Smooth muscle cell (in vitro differentiated cells): Measurements from ENCODE around the gene ARFGAP1. TPM values are rescaled to one million over a fixed set of nuclear protein-coding genes. Genes with fewer than 3 reads are reported as not detected.
A peak's percentile ranks its signal among the peaks of the same experiment; 100 is the strongest.

Source experiments
- DNase-seq: peaks from one replicate; lab custom pipeline; 2025; ENCODE audit not compliant: unreplicated experiment; lab: John Stamatoyannopoulos, UW
- H2AFZ ChIP-seq: fragments of 200-600 bp; sonication (generic); 2 replicates; pipeline ENCODE4 v1.6.0; 2016; ENCODE audit warnings: antibody characterized with exemption, low read depth, mild to moderate bottlenecking
- H3F3A ChIP-seq: fragments of 200-600 bp; sonication (generic); 2 replicates; pipeline ENCODE4 v1.6.0; 2017; ENCODE audit warnings: antibody characterized with exemption, low read depth
- H3K27ac ChIP-seq: fragments of 200-600 bp; sonication (generic); 2 replicates; pipeline ENCODE4 v1.5.1; 2016; ENCODE audit warnings: low read depth, mild to moderate bottlenecking
- H3K27me3 ChIP-seq: fragments of 200-600 bp; sonication (generic); 2 replicates; pipeline ENCODE4 v1.6.1; 2016; ENCODE audit warnings: low read depth, mild to moderate bottlenecking
- H3K36me3 ChIP-seq: fragments of 200-600 bp; sonication (generic); 2 replicates; pipeline ENCODE4 v1.5.1; 2016; ENCODE audit warnings: low read depth
- H3K4me1 ChIP-seq: fragments of 200-600 bp; sonication (generic); 2 replicates; pipeline ENCODE4 v1.5.1; 2016; ENCODE audit warnings: low read depth
- H3K4me2 ChIP-seq: fragments of 200-600 bp; sonication (generic); 2 replicates; pipeline ENCODE4 v1.6.0; 2016; ENCODE audit warnings: mild to moderate bottlenecking
- H3K4me3 ChIP-seq: fragments of 200-600 bp; sonication (generic); 2 replicates; pipeline ENCODE4 v1.5.1; 2016; ENCODE audit warnings: mild to moderate bottlenecking
- H3K79me2 ChIP-seq: fragments of 200-600 bp; sonication (generic); 2 replicates; pipeline ENCODE4 v1.6.0; 2016; ENCODE audit warnings: low read depth, mild to moderate bottlenecking
- H3K9ac ChIP-seq: fragments of 200-600 bp; sonication (generic); 2 replicates; pipeline ENCODE4 v1.6.0; 2016; ENCODE audit warnings: low read depth
- H3K9me3 ChIP-seq: fragments of 200-600 bp; sonication (generic); replicated peaks from 2 replicates; pipeline ENCODE4 v1.5.1; 2016; ENCODE audit warnings: low read depth
- H4K20me1 ChIP-seq: fragments of 200-600 bp; sonication (generic); 2 replicates; pipeline ENCODE4 v1.6.0; 2016; ENCODE audit warnings: low read depth
- WGBS: methylation state at CpG from one replicate; pipeline ENCODE4 v1.1.7; 2016; ENCODE audit warnings: low lambda C conversion rate; 5-methylcytosine and 5-hydroxymethylcytosine counted together
- polyA plus RNA-seq: library from polyadenylated mRNA; unstranded; fragments of >200 nt; fragmentation: Nextera tagmentation; extraction: Ambion mirVana; gene quantifications from 2 replicates; pipeline ENCODE4 v1.2.1, GENCODE V29; 2016
- total RNA-seq: library from RNA; depleted of rRNA; stranded (reverse); fragments of >200 nt; gene quantifications from 2 replicates; pipeline ENCODE4 v1.2.3, GENCODE V29; 2014
- TF ChIP-seq, protein P1 (sequence below): fragments of 200-600 bp; sonication (generic); IDR thresholded peaks from 2 replicates; pipeline ENCODE4 v1.5.1; 2017; ENCODE audit warnings: borderline replicate concordance, mild to moderate bottlenecking, antibody characterized with exemption; ENCODE audit not compliant: insufficient read depth, poor library complexity, severe bottlenecking

ARFGAP1 gene
- total and polyA plus RNA-seq, 2 experiments from 2014 or later: 101 to 169 TPM

DNA sequence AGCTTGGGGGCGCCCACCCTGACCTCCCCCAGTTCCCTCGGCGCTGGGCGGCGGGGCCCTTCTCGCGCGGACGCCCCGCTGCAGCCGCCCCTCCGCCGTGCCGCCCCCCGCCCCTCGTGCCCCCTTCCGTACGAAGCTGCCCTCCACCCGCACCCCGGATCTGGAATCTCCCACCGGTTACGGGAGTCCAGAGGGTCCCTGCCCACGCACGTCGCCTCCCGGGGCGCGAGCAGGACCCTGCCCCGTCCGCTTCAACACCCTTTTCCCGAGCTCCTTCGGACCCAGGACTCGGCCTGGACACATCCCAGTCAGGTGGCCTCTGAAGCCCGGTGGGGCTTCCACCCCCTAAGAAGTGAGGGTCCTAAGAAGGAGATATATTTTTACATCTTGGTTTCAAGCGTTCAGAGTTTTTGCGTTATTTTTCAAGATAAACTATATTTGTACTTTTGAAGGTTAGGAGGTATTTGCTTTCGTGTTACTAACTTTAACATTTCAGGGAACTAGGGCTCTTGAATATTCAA is 506 bp downstream of the ARFGAP1 start:
- TF ChIP-seq, protein P1, sequence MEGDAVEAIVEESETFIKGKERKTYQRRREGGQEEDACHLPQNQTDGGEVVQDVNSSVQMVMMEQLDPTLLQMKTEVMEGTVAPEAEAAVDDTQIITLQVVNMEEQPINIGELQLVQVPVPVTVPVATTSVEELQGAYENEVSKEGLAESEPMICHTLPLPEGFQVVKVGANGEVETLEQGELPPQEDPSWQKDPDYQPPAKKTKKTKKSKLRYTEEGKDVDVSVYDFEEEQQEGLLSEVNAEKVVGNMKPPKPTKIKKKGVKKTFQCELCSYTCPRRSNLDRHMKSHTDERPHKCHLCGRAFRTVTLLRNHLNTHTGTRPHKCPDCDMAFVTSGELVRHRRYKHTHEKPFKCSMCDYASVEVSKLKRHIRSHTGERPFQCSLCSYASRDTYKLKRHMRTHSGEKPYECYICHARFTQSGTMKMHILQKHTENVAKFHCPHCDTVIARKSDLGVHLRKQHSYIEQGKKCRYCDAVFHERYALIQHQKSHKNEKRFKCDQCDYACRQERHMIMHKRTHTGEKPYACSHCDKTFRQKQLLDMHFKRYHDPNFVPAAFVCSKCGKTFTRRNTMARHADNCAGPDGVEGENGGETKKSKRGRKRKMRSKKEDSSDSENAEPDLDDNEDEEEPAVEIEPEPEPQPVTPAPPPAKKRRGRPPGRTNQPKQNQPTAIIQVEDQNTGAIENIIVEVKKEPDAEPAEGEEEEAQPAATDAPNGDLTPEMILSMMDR: no peak
- no peak overlapping the region for H2AFZ ChIP-seq
- no peaks in the 10 kb centered on the region for H3K9me3 ChIP-seq
- H3K27me3 ChIP-seq: no peaks in the 10 kb centered on the region
- no peak for DNase-seq
- peak overlapping the region; percentile 97 for H3K4me3 ChIP-seq
- peaks cover 50% of the 10 kb centered on the region for H4K20me1 ChIP-seq
- H3K36me3 ChIP-seq: no peaks in the 10 kb centered on the region
- peaks cover 67% of the 10 kb centered on the region for H3K79me2 ChIP-seq
- WGBS: under 1% methylated on average over 19 of the region's 37 CpGs
- peaks cover 19% of the 10 kb centered on the region for H3K4me1 ChIP-seq
- H3K9ac ChIP-seq: peak overlapping the region; percentile 99
- peak overlapping the region; percentile 99 for H3K4me2 ChIP-seq
- peak overlapping the region; percentile 95 for H3K27ac ChIP-seq
- peaks cover 5% of the 10 kb centered on the region for H3F3A ChIP-seq

DNA sequence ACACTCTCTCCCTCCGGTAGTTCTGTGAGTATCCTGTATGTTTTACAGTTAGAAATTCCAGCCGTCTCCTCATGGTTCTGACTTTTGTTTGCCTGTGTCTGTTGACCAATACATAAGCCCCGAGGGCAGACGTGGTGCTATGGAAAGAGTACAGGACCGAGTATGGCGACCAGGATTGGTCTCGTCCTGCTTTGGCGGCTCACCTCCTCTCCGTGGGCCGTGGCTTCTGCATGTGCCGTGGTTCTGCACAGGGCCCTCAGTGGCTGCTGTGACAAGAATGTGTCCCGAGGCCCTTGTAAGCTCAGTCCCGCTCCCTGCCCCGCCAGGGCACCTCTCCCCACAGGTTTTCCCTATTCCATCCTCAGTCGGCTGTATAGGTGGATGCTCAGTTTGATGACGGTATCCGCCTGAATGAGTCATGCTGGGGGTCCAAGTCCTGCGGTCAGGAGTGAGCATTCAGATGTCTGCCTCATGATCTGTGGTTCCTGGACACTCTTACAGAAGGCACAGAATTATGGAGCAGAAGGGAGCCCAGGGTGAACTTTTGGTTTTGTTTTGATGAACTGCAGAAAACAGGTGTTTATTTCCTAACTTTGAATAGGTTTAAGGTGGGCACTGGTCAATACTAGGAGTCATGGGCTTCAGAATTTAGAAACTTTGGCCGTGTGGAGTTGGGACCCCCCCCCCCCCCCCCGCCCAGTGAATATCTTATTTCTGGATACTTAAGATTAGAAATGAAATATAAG is 1.2 kb downstream of the ARFGAP1 start:
- peaks cover 70% of the 10 kb centered on the region for H3K79me2 ChIP-seq
- DNase-seq: no peak
- H3K9ac ChIP-seq: peak overlapping the region; percentile 99
- peaks cover 19% of the 10 kb centered on the region for H3K4me1 ChIP-seq
- H3K4me2 ChIP-seq: peak overlapping the region; percentile 99
- H3K27me3 ChIP-seq: no peaks in the 10 kb centered on the region
- H2AFZ ChIP-seq: no peak overlapping the region
- peaks cover 57% of the 10 kb centered on the region for H4K20me1 ChIP-seq
- peak overlapping the region; percentile 97 for H3K4me3 ChIP-seq
- H3K36me3 ChIP-seq: no peaks in the 10 kb centered on the region
- WGBS: 30% methylated on average over 20 of the region's 20 CpGs
- peak overlapping the region; percentile 95 for H3K27ac ChIP-seq
- peaks cover 5% of the 10 kb centered on the region for H3F3A ChIP-seq
- TF ChIP-seq, protein P1: no peak
- no peaks in the 10 kb centered on the region for H3K9me3 ChIP-seq

DNA sequence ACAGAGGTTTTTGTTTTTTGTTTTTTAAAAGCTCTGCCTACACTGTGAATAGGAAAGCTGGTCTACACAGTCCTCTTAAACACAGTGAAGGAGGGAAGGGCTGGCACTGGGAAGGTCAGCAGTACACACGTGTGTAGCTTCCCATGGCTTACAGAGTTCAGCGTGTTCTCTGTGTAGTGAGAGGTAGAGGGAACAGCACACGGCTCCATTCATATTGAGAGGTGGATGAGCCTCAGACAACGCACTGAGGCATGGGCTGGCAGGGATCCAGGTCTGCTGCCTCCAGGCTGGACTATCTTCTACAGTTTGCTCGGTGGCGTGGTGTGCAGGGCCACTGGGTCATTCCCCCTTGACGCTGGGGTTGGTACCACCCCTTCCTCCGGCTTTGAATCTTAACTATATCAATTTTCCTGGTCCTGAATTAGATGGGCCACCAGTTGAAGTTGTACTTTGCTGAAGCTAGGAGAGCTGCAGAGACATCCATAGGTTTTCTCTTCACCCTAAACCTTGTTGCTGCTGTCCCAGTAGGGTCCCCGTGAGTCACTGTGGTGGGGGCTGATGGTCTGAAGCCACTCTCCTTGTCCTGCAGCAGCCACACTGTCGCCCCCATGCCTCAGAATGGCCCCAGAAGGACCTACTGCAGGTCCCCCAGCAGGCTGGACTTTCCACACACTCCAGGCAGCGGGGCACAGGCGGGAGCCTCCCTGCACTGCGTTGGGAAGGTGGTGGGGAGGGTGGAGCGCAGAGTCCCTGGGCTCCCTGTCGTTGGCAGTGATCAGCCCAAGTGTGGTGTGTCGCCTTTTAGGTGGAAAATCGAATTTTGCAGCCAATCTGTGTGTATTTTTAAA is 2.0 kb downstream of the ARFGAP1 start:
- peak overlapping the region; percentile 97 for H3K4me3 ChIP-seq
- peak overlapping the region; percentile 95 for H3K27ac ChIP-seq
- peaks cover 3% of the 10 kb centered on the region for H3K36me3 ChIP-seq
- no peaks in the 10 kb centered on the region for H3K27me3 ChIP-seq
- peak overlapping the region; percentile 99 for H3K9ac ChIP-seq
- WGBS: 87% methylated on average over 17 of the region's 17 CpGs
- no peaks in the 10 kb centered on the region for H3K9me3 ChIP-seq
- peak overlapping the region; percentile 99 for H3K4me2 ChIP-seq
- H2AFZ ChIP-seq: no peak overlapping the region
- H3K79me2 ChIP-seq: peaks cover 72% of the 10 kb centered on the region
- TF ChIP-seq, protein P1: no peak
- DNase-seq: no peak
- H3F3A ChIP-seq: peaks cover 5% of the 10 kb centered on the region
- H3K4me1 ChIP-seq: peaks cover 19% of the 10 kb centered on the region
- peaks cover 65% of the 10 kb centered on the region for H4K20me1 ChIP-seq
